ENCODE data around the gene UBE2L3.
"Not testable (repeated sequence)": the region's sequence is repeated elsewhere in the genome, so short reads cannot be mapped to it uniquely, and the experiment has no call there.

Gene UBE2L3

DNA sequence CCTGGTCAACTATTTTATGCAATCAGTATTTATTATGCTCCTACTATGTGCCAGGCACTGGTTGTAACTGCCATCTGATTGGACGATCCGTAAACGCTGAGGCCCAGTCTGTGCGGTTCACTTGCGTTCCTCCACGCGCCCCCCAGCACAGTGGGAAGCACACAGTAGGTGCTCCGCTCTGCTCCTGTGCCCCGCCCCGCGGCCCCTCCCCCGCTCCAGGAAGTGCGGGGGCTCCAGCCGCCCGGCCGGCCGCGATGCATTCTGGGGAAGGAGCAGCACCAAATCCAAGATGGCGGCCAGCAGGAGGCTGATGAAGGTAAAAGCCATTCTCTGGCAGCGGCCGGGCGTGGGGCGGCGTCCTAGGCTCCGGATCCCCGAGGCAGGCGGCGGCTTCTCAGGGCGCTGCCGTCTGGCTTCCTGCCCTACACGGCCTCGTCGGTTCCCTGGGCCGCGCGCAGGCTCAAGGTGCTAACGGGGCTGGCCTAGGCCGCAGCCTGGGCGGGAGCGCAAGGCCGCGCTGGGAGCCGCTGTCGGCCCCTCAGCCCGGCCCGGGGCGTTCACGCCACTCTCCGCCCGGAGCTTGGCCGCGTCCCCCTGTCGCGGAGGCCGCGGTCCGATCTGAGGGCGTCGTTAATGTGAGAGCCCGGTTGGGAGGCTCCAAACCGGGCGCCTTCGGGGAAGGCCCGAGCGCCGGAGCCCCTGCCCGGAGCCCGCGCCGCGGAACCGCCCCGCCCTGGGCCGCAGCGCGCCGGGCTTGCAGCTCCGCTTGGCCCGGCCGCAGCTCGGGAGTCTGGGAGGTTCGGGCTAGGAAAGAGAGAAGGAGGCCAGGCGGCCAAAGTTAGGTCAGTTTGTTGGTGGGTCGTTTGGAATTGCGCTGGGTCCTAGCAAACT, at the start of gene UBE2L3:
Gene UBE2L3 (plus strand): TSS at position 259 of the 891 bp plus-strand sequence. CDS start 31 bp downstream, at position 290.
- peak; percentile 70 to 76 for DNase-seq (ENCODE audit: low read depth in 1 of 2, low spot score in 1 of 2)

DNA sequence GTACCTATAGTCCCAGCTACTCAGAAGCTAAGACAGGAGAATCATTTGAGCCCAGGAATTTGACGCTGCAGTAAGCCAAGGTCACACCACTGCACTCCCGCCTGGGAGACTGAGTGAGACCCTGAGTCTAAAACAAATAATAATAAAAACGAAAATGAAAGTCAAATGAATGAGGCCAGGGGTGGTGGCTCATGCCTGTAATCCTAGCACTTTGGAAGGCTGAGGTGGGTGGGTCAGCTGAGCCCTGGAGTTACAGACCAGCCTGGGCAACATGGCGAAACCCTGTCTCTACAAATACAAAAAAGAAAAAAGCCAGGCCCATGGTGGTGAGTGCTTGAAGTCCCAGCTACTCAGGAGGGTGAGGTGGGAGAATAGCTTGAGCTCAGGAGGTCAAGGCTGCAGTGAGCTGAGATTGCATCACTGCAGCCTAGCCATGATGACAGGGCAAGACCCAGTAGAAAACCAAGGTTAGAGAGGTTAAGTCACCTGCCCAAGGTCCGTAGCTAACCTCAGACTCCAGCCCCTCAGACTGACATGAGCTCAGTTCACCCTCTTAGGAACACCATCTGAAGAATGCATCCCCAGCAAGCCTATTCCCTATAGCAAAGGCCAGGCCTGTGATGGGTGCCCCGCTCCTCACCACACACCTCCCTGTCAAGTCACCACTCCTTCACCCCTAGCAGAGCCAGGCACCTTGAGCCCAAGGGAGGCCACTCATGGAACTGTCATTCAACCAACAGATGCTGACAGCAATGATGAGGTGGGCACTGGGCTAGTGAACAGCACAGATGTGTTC, 40.6 kb upstream of the UBE2L3 start:
- DNase-seq (ENCODE audit: low read depth in 1 of 2, low spot score in 1 of 2): not testable (repeated sequence)

- DNase-seq (ENCODE audit: low read depth in 1 of 2, low spot score in 1 of 2): not testable (repeated sequence)
Observed at GRCh38 chr22:21531525-21531924, 36.0 kb upstream of the UBE2L3 start.

- DNase-seq (ENCODE audit: low read depth in 1 of 2, low spot score in 1 of 2): not testable (repeated sequence)
Observed at GRCh38 chr22:21532863-21533648, 34.5 kb upstream of the UBE2L3 start.

- not testable (repeated sequence) for DNase-seq (ENCODE audit: low read depth in 1 of 2, low spot score in 1 of 2)
Observed at GRCh38 chr22:21539862-21540261, 27.7 kb upstream of the UBE2L3 start.

DNA sequence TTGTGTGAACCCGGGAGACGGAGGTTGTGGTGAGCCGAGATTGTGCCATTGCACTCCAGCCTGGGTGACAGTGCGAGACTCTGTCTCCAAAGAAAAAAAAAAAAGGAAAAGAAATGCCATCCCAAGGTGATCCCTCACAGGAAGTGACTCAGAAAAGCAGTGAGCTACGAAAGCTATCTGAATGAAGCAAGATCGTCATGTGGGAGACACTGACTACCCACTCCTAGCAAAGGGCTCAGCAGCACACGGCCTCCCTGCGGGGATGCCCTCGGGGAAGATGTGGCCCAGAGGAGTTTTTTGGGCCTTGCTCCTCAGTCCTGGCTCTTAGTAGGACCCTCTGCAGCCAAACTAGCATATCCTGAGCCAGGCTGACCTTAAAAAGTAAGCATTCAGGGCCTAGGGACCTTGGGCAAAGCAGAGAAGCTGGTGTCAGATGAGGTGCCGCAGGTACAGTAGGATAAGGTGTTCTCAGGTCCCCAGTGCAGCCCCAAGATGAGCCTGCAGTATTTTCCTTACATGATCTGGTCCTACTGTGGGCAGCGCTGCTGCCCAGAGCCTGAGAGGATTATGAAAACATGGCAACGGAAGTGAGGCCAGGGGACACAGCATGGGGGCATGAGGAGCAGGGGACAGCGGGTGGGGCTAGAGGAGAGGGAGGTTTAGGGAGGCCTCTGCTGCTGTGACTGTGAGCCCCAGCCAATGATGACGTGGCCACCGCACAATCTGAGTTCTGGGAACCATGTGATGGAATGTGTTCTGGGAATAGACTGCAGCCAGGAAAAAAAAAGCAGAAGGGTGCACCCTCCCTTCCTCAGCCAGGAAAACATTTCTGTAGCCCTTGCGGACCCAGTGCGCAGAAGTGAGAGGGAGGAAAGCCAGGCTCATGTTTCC, 22.8 kb upstream of the UBE2L3 start:
- DNase-seq (ENCODE audit: low read depth in 1 of 2, low spot score in 1 of 2): not testable (repeated sequence)

DNA sequence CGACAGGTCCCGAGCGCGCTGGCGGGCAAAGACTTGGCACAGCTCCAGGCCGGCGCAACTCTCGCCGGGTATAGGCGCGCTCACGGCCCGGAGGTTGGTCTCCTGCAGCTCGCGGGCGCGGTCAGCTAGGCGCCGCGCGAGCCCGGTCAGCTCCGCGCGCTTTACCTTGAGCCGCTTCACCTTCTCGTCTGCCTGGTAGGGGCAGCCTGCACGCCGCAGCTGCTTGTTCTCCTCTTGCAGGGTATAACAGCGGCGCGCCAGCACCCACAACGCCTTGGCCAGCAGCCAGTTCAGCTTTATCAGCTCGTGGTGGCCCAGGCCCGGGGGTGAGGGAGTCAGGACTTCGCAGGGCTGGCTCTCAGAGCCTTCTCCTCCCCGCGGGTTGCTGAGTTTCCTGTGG, 18.0 kb upstream of the UBE2L3 start:
- not testable (repeated sequence) for DNase-seq (ENCODE audit: low read depth in 1 of 2, low spot score in 1 of 2)

DNA sequence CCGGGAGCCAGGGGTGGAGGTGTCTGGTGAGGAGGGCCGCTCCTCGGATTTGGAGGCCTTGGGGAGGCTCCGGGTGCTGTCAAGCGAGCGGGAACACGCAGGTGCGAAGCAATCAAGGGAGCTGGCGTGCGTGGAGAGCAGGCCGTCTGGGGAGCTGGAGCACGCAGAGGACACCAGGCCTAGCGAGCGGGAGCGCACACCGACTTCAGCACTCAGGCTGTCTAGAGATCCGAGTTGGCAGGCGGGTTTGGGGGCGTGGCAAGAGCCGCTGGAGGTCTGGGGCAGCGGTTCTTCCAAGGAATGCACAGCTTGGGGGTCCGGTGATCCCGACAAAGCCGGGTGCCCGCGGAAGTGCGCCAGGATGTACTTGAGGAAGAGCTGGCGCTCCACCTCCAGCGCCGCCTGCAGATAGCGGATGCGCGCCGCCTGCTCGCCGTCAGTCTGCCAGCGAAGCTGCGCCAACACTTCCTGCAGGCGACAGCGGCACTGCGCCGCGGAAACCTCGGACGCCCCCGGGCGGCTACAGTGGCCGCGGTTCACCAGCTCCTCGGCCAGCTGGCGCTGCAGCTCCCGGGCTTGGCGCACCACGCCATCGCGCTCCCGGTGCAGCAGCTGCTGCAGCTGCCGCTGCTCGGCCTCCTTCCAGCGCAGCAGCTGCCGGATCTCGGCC, 17.4 kb upstream of the UBE2L3 start:
- DNase-seq (ENCODE audit: low read depth in 1 of 2, low spot score in 1 of 2): not testable (repeated sequence)

DNA sequence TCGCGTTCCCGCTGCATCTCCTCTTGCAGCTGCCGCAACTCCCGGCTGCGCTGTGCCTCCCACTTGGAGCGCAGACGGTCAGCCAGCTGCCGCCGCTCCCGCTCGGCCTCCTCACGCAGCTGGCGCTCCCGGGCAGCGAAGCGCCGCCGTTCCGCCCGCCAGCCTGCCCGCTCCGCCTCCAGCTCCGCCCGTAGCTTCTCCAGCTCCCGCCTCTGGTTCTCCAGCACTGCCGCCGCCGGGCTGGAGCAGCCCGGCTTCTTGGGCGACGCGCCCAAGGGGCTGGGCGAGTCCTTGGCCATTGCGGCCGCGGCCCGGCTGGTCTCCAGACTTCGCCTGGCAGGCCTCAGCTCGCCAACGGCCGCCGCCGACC, 16.9 kb upstream of the UBE2L3 start:
- not testable (repeated sequence) for DNase-seq (ENCODE audit: low read depth in 1 of 2, low spot score in 1 of 2)

DNA sequence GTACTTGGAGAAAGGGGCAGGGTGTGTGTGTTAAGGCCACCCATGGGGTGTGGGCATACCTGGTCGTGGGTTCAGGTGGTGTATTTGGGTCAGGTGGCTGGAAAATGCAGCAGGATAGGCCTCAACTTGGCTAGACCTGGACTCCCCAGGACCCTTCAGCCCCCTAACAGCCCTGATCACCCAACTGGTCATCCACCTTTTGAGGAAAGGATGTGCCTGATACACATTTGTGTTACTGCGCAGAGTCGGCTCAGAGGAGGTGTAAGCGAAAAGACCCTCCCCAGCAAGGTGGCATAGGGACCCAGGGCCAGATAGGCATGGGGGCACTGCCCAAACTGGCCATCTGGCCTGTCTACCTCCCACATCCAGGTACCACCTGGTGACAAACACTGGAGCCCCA, 16.2 kb upstream of the UBE2L3 start, which contains the start of gene RIMBP3C:
Gene RIMBP3C (minus strand): TSS at position 101 of the 400 bp plus-strand sequence. CDS start 485 bp downstream, outside the sequence.
- not testable (repeated sequence) for DNase-seq (ENCODE audit: low read depth in 1 of 2, low spot score in 1 of 2)

DNA sequence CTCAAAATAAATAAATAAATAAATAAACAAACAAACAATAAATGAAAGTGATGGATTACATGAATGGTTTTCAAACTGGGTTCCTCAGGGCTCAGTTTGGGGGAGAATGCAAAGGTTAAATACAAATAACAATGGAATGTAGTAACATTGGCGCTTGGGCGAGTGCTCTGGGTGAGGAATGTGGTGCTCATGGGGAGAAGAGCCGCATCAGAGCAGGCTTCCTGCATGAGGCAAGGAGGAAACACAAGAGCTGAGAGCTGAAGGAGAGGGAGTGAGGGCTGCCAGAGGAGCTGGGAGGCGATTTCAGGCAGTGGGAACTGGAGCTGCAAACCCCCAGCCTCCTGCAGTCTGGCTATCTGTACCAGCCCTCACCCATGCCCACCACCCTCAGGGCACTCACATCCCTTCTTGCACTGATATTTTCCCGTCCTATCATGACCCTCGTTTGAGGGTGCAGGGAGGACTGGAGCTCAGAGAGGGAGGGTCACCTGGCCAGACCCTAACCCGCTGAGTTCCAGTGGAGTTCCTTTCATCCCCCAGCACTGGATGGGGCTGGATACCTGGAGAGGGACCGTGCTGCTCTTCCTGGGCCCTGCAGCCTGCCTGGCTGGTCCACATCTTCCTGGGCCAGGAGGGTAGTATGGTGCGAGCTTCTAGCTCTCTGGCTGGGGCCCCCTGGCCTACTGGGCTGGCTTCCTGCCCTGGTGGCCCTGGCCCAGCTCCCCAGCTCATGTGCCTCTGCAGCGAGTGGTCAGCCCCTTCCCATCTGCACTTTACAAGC, 8.0 kb upstream of the UBE2L3 start:
- DNase-seq (ENCODE audit: low read depth in 1 of 2, low spot score in 1 of 2): not testable (repeated sequence)

- DNase-seq (ENCODE audit: low read depth in 1 of 2, low spot score in 1 of 2): not testable (repeated sequence)
Observed at GRCh38 chr22:21560657-21561056, 6.9 kb upstream of the UBE2L3 start.

GRCh38 chr22:21563912-21564311, 3.6 kb upstream of the UBE2L3 start:
- no peak for DNase-seq (ENCODE audit: low read depth in 1 of 2, low spot score in 1 of 2)

- DNase-seq (ENCODE audit: low read depth in 1 of 2, low spot score in 1 of 2): no peak
Observed at GRCh38 chr22:21564411-21564810, 3.1 kb upstream of the UBE2L3 start.

- no peak for DNase-seq (ENCODE audit: low read depth in 1 of 2, low spot score in 1 of 2)
Observed at GRCh38 chr22:21568347-21569075, 997 bp downstream of the UBE2L3 start.

DNA sequence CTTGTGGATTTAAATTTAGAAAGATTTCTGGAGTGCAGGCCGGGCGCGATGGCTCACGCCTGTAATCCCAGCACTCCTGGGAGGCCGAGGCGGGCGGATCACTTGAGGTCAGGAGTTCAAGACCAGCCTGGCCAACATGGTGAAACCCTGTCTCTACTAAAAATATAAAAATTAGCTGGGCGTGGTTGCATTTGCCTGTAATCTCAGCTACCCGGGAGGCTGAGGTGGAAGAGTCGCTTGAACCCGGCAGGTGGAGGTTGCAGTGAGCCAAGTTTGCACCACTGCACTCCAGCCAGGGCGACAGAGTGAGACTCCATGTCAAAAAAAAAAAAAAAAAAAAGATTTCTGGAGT, 1.5 kb downstream of the UBE2L3 start:
- DNase-seq (ENCODE audit: low read depth in 1 of 2, low spot score in 1 of 2): not testable (repeated sequence)

DNA sequence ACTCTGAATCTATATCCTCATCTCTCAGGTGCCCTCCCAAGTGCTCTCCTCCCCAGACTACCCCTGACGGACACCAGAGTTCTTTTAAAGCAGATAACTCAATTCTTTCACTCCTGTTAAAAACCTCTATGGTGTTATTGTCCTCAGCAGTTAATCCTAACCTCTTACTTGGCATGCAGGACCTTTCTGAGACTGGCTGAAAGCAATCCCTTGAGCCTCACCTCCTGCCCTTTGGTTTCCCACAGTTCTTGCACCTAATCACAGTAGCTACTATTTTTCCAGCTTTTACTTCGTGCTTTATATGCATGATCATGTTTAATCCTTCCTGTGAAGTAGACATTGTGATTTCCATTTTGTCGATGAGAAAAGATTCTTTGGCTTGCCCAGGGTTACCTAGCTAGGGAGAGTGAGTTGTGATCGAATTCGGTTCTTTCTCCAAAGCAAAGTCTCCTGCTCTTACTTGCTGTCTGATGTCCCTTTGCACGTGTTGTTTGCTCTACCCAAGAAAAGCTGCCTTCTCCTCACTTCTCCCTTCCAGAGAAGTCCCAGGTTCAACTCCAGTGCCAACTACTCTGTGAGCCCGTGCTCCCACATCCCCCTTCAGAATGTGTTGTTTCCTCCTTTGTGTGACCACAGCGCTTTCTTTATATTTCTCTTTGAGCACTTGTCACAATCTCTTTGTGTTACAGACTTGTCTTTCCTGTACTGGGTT, 2.1 kb downstream of the UBE2L3 start:
- DNase-seq (ENCODE audit: low read depth in 1 of 2, low spot score in 1 of 2): no peak
